GM12864 (cell line): ENCODE measurements around the gene GPRC5C.
"Not testable (repeated sequence)": the region's sequence is repeated elsewhere in the genome, so short reads cannot be mapped to it uniquely, and the experiment has no call there.

Experiments
- DNase-seq: peaks from one replicate; pipeline ENCODE4 v3.0.0-alpha.2; 2011; ENCODE audit warnings: low read depth
- H3K4me3 ChIP-seq: 2 replicates; pipeline ENCODE4 v1.5.1; 2011; ENCODE audit warnings: mild to moderate bottlenecking, low read depth, low read length, control low read depth
- TF ChIP-seq, protein P1 (sequence below): IDR thresholded peaks from 2 replicates; pipeline ENCODE4 v1.5.1; 2011; ENCODE audit warnings: low read depth, mild to moderate bottlenecking, moderate library complexity, low read length, control low read depth, inconsistent platforms; ENCODE audit errors: missing control alignments

Gene GPRC5C

DNA sequence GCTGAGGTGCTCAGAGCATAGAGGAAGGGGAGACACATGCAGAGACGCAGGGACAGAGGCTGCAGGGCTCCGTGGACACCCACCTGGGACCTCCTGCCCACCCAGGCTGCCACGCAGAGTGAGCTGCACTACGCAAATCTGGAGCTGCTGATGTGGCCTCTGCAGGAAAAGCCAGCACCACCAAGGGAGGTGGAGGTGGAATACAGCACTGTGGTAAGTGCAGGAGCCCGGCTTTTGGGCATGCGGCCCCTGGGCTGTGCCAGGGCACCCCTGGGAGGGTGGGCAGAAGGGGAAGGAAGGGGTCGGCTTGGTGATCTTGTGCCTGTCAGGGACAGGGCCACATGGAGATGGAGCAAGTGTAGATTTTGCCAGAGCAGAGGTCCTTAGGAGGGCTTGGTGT, 49.7 kb downstream of the GPRC5C start:
- TF ChIP-seq, protein P1, sequence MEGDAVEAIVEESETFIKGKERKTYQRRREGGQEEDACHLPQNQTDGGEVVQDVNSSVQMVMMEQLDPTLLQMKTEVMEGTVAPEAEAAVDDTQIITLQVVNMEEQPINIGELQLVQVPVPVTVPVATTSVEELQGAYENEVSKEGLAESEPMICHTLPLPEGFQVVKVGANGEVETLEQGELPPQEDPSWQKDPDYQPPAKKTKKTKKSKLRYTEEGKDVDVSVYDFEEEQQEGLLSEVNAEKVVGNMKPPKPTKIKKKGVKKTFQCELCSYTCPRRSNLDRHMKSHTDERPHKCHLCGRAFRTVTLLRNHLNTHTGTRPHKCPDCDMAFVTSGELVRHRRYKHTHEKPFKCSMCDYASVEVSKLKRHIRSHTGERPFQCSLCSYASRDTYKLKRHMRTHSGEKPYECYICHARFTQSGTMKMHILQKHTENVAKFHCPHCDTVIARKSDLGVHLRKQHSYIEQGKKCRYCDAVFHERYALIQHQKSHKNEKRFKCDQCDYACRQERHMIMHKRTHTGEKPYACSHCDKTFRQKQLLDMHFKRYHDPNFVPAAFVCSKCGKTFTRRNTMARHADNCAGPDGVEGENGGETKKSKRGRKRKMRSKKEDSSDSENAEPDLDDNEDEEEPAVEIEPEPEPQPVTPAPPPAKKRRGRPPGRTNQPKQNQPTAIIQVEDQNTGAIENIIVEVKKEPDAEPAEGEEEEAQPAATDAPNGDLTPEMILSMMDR: no peak
- no peak for DNase-seq
- no peak overlapping the region for H3K4me3 ChIP-seq

DNA sequence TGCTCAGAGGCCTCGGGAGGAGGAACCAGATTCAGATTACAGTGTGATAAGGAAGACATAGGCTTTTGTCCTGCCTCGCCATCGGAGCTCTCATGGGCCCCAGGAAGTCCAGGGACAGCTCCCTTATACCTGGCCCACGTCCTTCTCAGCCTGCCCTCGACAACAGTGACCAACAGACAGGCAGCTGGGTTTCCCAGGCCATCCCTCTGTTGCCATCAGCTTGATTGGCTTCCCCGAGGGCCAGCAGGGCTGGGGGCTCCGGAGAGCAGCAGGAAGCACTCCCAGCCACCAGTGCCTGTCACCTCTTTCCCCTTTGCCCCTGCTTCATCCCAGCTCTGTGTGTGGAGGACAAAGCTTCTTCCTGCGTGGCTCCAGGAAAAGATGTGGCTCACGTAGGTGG, 52.2 kb downstream of the GPRC5C start:
- DNase-seq: no peak
- H3K4me3 ChIP-seq: no peak overlapping the region
- TF ChIP-seq, protein P1: no peak

DNA sequence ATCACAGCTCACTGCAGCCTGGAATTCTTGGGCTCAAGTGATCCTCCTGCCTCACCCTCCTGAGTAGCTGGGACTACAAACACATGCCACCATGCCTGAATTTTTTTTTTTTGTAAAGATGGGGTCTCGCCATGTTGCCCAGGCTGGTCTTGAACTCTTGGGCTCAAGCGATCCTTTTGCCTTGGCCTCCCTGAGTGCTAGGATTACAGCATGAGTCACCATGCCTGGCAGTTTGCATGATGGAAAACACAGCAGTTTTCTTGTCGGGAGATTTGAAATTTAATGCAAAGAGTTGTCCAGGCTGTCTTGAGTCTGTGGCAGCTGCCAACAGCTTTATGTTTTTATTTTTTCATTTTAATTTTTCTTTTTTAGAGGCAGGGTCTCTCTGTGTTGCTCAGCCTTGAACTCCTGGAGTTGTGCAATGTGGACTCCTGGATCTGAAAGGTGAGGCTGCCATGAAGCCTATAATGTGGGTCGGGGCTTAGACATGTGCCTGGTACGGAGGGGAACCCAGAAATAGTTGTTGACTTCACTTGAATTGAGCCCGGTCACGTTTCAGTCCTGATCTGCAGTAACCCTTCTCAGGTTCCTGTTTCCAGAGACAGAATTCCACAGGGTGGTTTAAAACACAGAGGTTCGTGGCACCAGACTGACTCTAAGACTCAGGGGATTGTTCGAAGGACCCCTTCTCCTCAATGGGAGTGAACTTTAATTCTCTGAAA, 53.3 kb downstream of the GPRC5C start:
- H3K4me3 ChIP-seq: no peak overlapping the region
- TF ChIP-seq, protein P1: no peak
- DNase-seq: no peak

DNA sequence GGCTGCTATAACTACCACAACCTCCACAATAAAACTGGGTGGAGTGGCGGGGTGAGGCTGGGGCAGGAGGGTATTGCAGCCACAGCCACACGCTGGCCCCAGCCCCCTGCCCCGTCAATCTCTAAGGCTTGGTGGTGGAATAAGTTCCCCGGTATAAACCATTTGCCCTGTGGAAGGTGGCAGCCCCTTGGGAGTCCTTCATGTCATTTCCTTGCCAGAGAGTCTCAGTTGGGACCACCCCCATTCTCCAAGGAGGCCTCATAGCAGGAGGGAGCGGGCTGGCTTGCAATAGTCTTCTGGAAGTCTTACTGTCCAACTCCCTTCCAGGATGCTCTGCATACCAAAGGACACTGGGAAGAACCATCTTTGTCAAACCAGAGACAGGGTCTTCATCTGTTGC, 54.0 kb downstream of the GPRC5C start:
- TF ChIP-seq, protein P1: no peak
- H3K4me3 ChIP-seq: no peak overlapping the region
- no peak for DNase-seq

DNA sequence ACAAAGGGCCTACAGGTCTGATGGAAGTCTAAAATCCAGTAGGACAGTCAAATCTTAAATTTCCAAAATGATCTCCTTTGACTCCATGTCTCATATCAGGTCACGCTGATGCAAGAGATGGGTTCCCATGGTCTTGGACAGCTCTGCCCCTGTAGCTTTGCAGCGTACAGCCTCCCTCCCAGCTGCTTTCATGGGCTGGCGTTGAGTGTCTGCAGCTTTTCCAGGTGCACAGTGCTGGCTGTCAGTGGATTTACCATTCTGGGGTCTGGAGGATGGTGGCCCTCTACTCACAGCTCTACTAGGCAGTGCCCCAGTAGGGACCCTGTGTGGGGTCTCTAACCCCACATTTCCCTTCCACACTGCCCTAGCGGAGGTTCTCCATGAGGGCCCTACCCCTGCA, 56.4 kb downstream of the GPRC5C start:
- not testable (repeated sequence) for DNase-seq, H3K4me3 ChIP-seq

DNA sequence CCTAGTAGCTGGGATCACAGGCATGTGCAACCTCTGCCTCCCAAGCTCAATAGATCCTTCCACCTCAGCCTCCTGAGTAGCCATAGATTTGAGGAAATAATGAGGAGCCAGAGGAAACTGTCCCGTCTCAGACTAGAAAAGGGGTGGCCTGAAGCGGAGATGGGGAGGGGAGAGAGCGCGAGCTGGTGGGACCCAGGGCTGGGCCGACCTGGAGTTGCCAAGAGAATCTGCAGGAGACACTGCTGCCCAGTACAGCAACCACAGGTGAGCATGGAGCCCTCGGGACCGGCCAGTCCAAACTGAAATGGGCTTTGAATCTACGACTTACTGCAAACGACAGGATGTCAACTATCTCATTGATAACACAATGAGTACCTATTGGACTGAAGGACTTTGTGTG, 58.8 kb downstream of the GPRC5C start:
- no peak for DNase-seq
- no peak overlapping the region for H3K4me3 ChIP-seq
- TF ChIP-seq, protein P1: no peak

DNA sequence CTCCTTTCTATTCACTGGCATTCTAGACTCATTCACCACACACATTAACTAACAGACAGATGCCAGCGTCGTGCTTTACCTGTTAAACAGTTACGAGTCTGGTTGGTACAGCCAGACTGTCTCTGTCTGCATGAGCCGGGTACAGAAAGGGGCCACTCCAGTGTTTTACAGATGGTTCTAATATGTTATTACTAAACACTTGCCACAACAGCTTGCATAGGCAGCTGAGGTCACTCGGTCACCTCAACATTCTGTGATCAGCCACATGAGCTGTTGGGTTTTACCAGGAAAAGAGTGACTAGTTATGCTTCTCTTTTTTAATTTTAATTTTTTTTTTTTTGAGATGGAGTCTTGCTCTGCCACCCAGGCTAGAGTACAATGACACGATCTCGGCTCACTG, 59.7 kb downstream of the GPRC5C start:
- TF ChIP-seq, protein P1: no peak
- H3K4me3 ChIP-seq: no peak overlapping the region
- DNase-seq: no peak
